ENCODE data around the gene IL34. TPM values are rescaled to one million over a fixed set of nuclear protein-coding genes. Genes with fewer than 3 reads are reported as not detected.

Gene IL34
- total RNA-seq, 1 donor, result 1.7 TPM

- no peak for DNase-seq (ENCODE audit: low read depth)
Observed at GRCh38 chr16:70674221-70675014, 28.1 kb downstream of the IL34 start.

GRCh38 chr16:70675851-70676513 lies 29.6 kb downstream of the IL34 start:
- DNase-seq (ENCODE audit: low read depth), result no peak
- no peak for TF ChIP-seq CTCF (IDR thresholded peaks at IDR 0.05; ENCODE audit: insufficient read depth, low read depth, low read length)
- no peak overlapping the region for H3K4me3 ChIP-seq (ENCODE audit: low read depth, low read length)

More at GRCh38 chr16:70674221-70675014, 28.1 kb downstream of the IL34 start:
- no peak for TF ChIP-seq CTCF (IDR thresholded peaks at IDR 0.05; ENCODE audit: insufficient read depth, low read depth, low read length)
- H3K4me3 ChIP-seq (ENCODE audit: low read depth, low read length), result no peak overlapping the region

- TF ChIP-seq CTCF (IDR thresholded peaks at IDR 0.05; ENCODE audit: insufficient read depth, low read depth, low read length), result no peak
- DNase-seq (ENCODE audit: low read depth), result peak; percentile 24
- H3K4me3 ChIP-seq (ENCODE audit: low read depth, low read length), result no peak overlapping the region
Observed at GRCh38 chr16:70676675-70677498, 30.5 kb downstream of the IL34 start.

- no peak for DNase-seq (ENCODE audit: low read depth)
- no peak for TF ChIP-seq CTCF (IDR thresholded peaks at IDR 0.05; ENCODE audit: insufficient read depth, low read depth, low read length)
- no peak overlapping the region for H3K4me3 ChIP-seq (ENCODE audit: low read depth, low read length)
Observed at GRCh38 chr16:70677499-70678120, 31.3 kb downstream of the IL34 start.

- no peak for DNase-seq (ENCODE audit: low read depth)
- no peak for TF ChIP-seq CTCF (IDR thresholded peaks at IDR 0.05; ENCODE audit: insufficient read depth, low read depth, low read length)
- H3K4me3 ChIP-seq (ENCODE audit: low read depth, low read length), result no peak overlapping the region
Observed at GRCh38 chr16:70678121-70678897, 31.9 kb downstream of the IL34 start.

All from fibroblast of villous mesenchyme (primary cell).